ENCODE measurements around the gene SLC7A5.

The SLC7A5 gene

DNA sequence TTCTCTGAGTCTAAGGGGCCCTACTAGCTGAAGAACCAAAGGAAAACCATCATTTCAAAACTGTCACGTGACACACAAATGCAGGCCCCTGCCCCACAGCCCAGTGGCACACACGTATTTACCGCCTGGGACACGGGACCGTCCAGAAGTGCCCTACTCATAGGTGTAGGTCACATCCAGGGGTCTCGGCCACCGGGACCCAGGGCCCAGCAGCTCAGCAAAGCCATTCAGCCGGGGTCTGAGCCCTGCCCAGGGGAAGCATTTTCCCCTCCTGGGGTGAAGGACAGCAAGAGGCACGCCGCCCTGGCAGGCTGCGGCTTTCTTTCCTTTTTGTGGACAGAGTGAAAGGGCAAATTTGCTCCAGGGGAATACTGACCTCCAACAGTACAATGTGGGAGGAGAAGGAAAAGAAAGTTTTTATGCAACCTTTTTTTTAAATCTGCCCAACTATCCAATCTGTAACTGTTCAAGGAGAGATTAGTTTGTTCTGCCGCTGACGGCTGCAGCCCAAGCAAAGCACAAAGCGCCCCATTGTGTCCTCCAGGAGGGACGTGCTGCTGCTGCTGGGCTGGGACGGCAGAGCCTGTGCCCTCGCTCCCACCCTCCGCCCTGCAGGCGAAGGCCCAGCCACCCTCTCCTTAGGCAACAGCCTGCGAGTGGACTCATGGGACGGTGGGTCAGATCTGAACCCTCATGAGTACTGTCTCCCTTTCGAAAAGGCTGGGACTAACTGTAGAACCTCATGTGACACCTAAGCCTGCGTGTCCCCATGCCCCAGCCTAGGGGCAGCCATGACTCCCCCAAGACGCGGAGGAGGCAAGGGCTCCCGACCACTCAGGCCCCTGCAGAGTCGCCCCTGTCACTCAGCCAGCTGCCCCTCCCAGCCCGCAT, 21.3 kb downstream of the SLC7A5 start:
- no peak overlapping the region for H3K4me3 ChIP-seq (replicated peaks; ENCODE audit: low read depth, low read length)
- no peak for DNase-seq (ENCODE audit: low read depth)
- TF ChIP-seq, protein P1, sequence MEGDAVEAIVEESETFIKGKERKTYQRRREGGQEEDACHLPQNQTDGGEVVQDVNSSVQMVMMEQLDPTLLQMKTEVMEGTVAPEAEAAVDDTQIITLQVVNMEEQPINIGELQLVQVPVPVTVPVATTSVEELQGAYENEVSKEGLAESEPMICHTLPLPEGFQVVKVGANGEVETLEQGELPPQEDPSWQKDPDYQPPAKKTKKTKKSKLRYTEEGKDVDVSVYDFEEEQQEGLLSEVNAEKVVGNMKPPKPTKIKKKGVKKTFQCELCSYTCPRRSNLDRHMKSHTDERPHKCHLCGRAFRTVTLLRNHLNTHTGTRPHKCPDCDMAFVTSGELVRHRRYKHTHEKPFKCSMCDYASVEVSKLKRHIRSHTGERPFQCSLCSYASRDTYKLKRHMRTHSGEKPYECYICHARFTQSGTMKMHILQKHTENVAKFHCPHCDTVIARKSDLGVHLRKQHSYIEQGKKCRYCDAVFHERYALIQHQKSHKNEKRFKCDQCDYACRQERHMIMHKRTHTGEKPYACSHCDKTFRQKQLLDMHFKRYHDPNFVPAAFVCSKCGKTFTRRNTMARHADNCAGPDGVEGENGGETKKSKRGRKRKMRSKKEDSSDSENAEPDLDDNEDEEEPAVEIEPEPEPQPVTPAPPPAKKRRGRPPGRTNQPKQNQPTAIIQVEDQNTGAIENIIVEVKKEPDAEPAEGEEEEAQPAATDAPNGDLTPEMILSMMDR (IDR thresholded peaks at IDR 0.05; ENCODE audit: low read length, missing control alignments): no peak

DNA sequence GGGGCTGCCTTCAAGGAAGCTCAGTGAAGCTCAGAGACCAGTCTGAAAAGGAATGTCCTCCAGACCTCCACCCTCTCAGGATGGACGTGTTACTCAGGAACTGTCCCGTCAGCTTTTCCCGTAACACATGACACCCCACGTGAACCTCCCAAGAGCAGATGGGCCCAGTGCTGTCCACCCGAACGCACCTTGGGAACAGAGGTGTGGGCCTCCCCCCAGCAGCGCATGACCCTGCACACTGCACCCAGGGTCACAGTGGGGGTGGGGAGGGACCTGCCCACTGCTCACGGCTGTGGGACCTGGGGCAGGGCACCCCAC, 21.9 kb downstream of the SLC7A5 start:
- H3K4me3 ChIP-seq (replicated peaks; ENCODE audit: low read depth, low read length): no peak overlapping the region
- TF ChIP-seq, protein P1 (IDR thresholded peaks at IDR 0.05; ENCODE audit: low read length, missing control alignments): no peak
- DNase-seq (ENCODE audit: low read depth): no peak

DNA sequence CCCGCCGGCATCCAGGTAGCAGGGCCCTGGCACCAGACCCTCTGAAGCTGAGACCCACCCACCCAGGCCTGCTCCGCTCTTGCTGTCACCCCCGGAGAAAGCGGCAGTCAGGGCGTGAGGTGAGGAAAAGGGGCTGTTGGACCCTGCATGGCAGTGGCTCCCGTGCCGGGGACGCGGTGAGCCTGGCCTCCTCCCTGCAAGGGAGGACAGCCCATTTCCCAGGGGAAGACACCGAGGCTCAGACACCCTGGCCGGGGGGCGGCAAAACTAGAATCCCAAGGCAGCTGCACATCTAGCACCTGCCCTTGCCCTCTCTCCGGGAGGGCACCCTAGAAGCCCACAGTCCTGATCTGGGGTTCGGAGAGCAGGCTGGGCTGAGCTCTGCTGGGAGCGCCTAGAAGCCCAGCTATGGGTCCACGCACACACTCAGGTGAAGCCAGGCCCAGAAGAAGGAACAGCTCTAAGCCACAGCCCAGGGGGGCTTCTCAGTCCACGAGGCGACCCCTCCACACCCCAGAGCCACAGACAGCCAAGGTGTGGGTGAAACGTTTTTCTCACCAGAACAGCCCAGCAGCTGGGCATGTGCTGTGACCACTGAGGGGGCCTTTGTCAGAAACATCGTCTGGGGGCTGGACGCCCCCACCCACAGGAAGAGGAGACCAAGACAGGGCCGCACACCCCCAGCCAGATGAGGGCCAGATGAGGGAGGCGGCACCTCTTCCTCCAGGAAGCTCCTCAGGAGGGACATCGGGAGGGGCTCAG, 22.4 kb downstream of the SLC7A5 start:
- DNase-seq (ENCODE audit: low read depth): no peak
- TF ChIP-seq, protein P1 (IDR thresholded peaks at IDR 0.05; ENCODE audit: low read length, missing control alignments): no peak
- H3K4me3 ChIP-seq (replicated peaks; ENCODE audit: low read depth, low read length): no peak overlapping the region

DNA sequence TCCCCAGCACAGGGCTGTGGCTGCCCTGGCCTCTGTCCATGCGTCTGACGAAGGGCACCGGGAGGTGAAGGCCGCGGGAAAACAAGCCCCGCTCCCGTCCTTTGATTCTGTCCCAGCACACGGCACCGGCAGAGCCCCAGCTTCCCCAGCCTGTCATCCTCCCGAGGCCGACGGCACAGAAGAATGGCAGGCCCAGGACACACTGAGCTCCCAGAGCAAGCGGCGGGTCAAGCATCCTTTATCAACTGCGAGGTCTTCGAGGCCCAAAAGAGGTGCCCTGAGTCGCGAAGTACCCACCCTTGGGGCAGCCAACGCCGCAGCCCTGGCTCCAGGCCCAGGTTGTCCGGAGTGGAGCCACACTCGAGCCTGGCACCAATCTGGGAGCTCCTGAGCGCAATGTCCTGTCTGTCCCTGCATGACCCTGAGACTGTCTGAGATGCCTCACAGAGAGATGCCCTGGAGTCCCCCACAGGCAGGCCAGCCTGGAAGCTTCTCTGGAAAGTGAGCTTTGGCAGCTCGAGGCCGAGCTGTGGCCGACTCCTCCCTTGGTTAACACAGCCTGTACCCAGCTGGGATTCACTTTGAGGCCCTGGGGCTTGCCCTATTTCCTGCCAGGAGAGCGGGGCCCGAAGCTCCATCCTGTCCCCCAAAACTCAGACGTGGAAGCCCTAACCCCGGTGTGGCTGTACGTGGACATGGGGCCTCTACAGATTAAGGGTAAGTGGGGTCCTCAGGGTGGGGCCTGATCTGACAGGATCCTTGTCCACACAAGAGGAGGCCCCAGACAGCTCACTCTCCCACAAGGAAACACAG, 23.3 kb downstream of the SLC7A5 start:
- TF ChIP-seq, protein P1 (IDR thresholded peaks at IDR 0.05; ENCODE audit: low read length, missing control alignments): no peak
- no peak for DNase-seq (ENCODE audit: low read depth)
- no peak overlapping the region for H3K4me3 ChIP-seq (replicated peaks; ENCODE audit: low read depth, low read length)

DNA sequence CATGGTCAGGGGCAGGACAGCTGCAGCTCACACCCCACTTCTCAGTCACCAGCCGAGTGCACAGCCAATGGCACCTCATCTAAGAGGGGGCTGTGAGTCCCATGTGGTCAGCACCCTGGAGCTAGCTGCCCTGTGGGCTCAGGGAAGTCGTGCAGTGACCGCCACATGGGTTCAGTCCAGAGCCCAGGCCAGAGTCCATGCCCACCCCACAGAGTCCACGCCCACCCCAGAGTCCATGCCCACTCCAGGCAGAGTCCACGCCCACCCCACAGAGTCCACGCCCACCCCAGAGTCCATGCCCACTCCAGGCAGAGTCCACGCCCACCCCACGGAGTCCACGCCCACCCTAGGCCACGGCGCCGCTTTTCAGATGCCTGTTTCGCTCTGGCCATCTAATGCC, 24.1 kb downstream of the SLC7A5 start:
- no peak for DNase-seq (ENCODE audit: low read depth)

DNA sequence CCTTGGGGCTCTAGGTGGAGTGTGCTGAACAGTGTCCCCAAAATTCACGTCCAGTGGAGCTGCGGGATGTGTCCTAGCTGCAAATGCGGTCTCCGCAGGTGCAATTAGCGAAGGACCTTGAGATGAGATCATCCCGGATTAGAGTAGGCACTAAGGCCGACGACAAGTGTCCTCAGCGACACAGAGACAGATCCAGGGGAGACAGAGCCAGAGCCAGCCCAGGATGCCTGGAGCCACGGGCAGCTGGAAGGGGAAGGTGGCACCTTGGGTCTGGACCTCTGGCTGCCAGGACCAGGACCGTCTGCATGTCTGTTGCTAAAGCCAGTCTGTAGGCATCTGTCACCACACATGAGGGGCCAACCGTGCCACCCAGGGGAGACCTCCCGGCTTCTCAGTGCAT, 24.5 kb downstream of the SLC7A5 start:
- H3K4me3 ChIP-seq (replicated peaks; ENCODE audit: low read depth, low read length): no peak overlapping the region
- no peak for DNase-seq (ENCODE audit: low read depth)
- TF ChIP-seq, protein P1 (IDR thresholded peaks at IDR 0.05; ENCODE audit: low read length, missing control alignments): no peak

More for the DNA sequence above, 24.1 kb downstream of the SLC7A5 start:
- TF ChIP-seq, protein P1 (IDR thresholded peaks at IDR 0.05; ENCODE audit: low read length, missing control alignments): no peak
- H3K4me3 ChIP-seq (replicated peaks; ENCODE audit: low read depth, low read length): no peak overlapping the region

Data from fibroblast of pulmonary artery (primary cell).